GM12874 (cell line): ENCODE data around the gene USP37.

ENCODE experiments used
- TF ChIP-seq, protein P1 (sequence below): IDR thresholded peaks from 2 replicates; pipeline ENCODE4 v1.5.1; 2011; ENCODE audit warnings: low read depth, mild to moderate bottlenecking, control low read depth, low read length, moderate library complexity; ENCODE audit not compliant: insufficient read depth

The USP37 gene

GRCh38 chr2:218435003-218435982 is 132.9 kb downstream of the USP37 start:
- TF ChIP-seq, protein P1, sequence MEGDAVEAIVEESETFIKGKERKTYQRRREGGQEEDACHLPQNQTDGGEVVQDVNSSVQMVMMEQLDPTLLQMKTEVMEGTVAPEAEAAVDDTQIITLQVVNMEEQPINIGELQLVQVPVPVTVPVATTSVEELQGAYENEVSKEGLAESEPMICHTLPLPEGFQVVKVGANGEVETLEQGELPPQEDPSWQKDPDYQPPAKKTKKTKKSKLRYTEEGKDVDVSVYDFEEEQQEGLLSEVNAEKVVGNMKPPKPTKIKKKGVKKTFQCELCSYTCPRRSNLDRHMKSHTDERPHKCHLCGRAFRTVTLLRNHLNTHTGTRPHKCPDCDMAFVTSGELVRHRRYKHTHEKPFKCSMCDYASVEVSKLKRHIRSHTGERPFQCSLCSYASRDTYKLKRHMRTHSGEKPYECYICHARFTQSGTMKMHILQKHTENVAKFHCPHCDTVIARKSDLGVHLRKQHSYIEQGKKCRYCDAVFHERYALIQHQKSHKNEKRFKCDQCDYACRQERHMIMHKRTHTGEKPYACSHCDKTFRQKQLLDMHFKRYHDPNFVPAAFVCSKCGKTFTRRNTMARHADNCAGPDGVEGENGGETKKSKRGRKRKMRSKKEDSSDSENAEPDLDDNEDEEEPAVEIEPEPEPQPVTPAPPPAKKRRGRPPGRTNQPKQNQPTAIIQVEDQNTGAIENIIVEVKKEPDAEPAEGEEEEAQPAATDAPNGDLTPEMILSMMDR: no peak

DNA sequence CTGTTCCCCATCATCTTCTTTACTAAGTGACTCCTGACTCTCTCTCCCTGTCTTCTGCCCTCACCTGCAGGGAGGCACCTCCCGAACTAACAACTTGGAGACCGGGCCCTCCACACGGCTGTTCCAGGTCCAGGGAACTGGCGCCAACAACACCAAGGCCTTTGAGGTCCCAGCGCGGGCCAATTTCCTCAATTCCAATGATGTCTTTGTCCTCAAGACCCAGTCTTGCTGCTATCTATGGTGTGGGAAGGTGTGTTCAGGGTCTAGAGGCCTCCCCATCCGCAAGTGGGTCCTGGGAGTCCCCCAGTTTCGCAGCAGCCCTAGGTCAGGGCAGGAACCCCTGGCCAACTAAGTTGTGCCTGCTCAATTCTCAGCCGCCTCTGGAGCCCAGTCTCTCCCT is 133.7 kb downstream of the USP37 start:
- TF ChIP-seq, protein P1: no peak

GRCh38 chr2:218432676-218433365 is 135.3 kb downstream of the USP37 start:
- TF ChIP-seq, protein P1: no peak

DNA sequence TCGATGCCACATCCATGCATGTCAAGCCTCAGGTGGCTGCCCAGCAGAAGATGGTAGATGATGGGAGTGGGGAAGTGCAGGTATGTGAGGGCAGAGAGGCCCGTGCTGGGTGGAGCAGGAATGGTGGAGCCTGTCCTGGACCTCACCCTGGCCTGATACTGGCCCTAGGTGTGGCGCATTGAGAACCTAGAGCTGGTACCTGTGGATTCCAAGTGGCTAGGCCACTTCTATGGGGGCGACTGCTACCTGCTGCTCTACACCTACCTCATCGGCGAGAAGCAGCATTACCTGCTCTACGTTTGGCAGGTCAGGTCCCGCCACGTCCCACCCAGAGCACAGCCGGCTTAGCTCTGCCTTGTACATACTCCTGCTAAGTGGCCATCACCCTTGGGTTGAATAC is 136.3 kb downstream of the USP37 start:
- TF ChIP-seq, protein P1: no peak

DNA sequence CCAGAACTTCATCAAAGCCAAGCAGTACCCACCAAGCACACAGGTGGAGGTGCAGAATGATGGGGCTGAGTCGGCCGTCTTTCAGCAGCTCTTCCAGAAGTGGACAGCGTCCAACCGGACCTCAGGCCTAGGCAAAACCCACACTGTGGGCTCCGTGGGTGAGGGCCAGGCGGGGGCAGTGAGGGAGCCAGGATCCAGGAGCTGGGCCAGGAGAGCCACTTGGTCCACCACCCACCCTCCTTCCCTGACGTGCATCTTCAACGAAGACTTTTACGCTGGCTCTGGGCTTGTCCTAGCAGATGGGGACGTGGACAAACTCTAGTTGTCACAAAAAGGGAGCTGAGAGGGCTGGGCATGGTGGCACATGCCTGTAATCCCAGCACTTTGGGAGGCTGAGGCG is 137.4 kb downstream of the USP37 start:
- TF ChIP-seq, protein P1: no peak

GRCh38 chr2:218429911-218430692 is 138.0 kb downstream of the USP37 start:
- TF ChIP-seq, protein P1: no peak

DNA sequence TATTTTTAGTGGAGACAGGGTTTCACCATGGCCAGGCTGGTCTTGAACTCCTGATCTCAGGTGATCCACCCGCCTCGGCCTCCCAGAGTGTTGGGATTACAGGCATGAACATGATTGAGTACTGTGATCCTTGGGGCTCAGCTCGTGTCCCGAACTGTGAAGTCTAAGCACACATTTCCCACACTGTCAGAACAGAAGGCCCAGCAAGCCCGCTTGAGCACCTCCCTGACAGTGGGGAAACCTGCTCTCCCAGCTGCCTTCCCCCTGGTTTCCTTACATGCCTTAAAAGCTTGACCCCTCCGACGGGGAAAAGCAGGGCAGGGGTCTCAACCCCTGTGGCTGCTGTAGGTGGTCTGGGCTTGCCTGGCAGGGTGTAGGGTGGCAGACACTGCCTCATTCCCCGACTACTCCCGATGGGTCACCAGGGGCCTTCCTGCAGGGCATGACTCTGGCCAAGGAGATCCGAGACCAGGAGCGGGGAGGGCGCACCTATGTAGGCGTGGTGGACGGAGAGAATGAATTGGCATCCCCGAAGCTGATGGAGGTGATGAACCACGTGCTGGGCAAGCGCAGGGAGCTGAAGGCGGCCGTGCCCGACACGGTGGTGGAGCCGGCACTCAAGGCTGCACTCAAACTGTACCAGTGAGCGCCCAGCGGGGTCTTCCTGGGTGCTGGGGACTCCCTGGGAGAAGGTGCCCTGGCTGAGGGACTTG is 139.1 kb downstream of the USP37 start:
- TF ChIP-seq, protein P1: no peak
